ENCODE data around the gene KREMEN1. TPM values are rescaled to one million over a fixed set of nuclear protein-coding genes. Genes with fewer than 3 reads are reported as not detected.

KREMEN1 gene
- total RNA-seq, 1 experiment from 2014 or later, result 2.2 TPM

DNA sequence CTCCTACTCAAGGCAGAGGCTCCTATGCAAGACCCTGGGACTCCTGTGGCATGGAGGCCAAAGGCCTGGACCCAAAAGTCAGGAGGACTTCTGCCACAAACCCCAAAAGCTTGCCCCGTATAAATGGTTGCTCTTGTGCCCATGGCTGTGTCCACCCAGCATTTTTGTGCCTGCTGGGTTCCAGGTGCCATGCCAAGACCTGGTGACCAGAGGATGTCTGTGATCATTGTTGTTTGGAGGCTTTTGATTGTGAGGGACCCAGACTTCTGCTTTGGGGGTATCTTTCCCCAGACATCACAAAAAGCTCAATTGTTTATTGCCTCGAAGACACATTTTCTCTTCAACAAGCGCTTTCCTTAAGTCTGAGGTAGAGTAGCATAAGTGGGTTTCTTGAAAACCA lies 46.3 kb upstream of the KREMEN1 start:
- H3K27me3 ChIP-seq (ENCODE audit: control insufficient read depth, insufficient read depth, low read length), result no peaks in the 10 kb centered on the region
- DNase-seq (ENCODE audit: low read depth, low spot score) (no peak), ATAC-seq (no peak)
- H3K9me3 ChIP-seq (ENCODE audit: control insufficient read depth, insufficient read depth, low read depth, low read length), result no peaks in the 10 kb centered on the region
- H3K4me1 ChIP-seq (ENCODE audit: control insufficient read depth, insufficient read depth, low read length), result peaks cover 19% of the 10 kb centered on the region
- H3K27ac ChIP-seq (ENCODE audit: low read length), result no peak overlapping the region
- no TSS peak for BruUV-seq (replicated peaks)
- intact Hi-C loops (cut with micrococcal nuclease; ENCODE audit: unreplicated experiment) (no loop called here), in situ Hi-C loops (cut with HindIII; ENCODE audit: low pct_unique_long_range_greater_than_20kb, low sequenced_read_pairs) (no loop called here)
- H3K4me3 ChIP-seq (ENCODE audit: low read depth in 2 of 2, low read length in 2 of 2), result no peak overlapping the region
- CTCF ChIA-PET, result no interaction called here
- no peaks in the 10 kb centered on the region for H3K36me3 ChIP-seq (ENCODE audit: control insufficient read depth, insufficient read depth, low read length)
- POLR2A ChIA-PET, result no interaction called here
- TF ChIP-seq POLR2AphosphoS5 (IDR thresholded peaks at IDR 0.05; ENCODE audit: low read depth, low read length) (no peak), TCF7L2 (IDR thresholded peaks at IDR 0.05; ENCODE audit: low read depth, low read length) (no peak)
- TF ChIP-seq, protein P1, sequence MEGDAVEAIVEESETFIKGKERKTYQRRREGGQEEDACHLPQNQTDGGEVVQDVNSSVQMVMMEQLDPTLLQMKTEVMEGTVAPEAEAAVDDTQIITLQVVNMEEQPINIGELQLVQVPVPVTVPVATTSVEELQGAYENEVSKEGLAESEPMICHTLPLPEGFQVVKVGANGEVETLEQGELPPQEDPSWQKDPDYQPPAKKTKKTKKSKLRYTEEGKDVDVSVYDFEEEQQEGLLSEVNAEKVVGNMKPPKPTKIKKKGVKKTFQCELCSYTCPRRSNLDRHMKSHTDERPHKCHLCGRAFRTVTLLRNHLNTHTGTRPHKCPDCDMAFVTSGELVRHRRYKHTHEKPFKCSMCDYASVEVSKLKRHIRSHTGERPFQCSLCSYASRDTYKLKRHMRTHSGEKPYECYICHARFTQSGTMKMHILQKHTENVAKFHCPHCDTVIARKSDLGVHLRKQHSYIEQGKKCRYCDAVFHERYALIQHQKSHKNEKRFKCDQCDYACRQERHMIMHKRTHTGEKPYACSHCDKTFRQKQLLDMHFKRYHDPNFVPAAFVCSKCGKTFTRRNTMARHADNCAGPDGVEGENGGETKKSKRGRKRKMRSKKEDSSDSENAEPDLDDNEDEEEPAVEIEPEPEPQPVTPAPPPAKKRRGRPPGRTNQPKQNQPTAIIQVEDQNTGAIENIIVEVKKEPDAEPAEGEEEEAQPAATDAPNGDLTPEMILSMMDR (IDR thresholded peaks at IDR 0.05), result no peak

DNA sequence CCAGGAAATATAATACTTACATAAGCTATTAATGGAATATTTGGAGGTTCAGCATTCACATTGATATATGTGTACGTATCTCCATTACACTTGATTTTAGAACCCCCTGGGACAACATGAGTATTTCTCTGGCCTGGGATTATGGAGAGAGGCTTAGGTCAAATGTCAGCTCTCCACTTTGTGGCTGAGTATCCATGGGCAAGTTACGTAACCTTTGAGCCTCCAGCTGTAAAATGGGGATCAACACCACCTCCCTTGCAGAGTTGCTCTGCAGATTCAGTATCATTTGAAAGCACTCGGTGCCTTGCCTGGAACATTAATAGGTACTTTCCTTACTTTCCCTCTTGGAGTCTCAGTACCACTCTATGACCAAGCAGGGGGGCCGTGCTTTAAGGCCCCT lies 44.4 kb upstream of the KREMEN1 start:
- Histone ChIP-seq H3K27ac (ENCODE audit: low read length) (no peak overlapping the region), H3K4me1 (ENCODE audit: control insufficient read depth, insufficient read depth, low read length) (peaks cover 21% of the 10 kb centered on the region), H3K4me3 (ENCODE audit: low read depth in 2 of 2, low read length in 2 of 2) (no peak overlapping the region), H3K9me3 (ENCODE audit: control insufficient read depth, insufficient read depth, low read depth, low read length) (no peaks in the 10 kb centered on the region), H3K36me3 (ENCODE audit: control insufficient read depth, insufficient read depth, low read length) (no peaks in the 10 kb centered on the region), H3K27me3 (ENCODE audit: control insufficient read depth, insufficient read depth, low read length) (no peaks in the 10 kb centered on the region)
- TF ChIP-seq SIN3A (IDR thresholded peaks at IDR 0.05; ENCODE audit: borderline replicate concordance, insufficient read depth, low read depth, low read length), result no peak
- TF ChIP-seq, protein P1 (IDR thresholded peaks at IDR 0.05), result no peak
- TF ChIP-seq POLR2AphosphoS5 (IDR thresholded peaks at IDR 0.05; ENCODE audit: low read depth, low read length), result no peak
- TF ChIP-seq REST (IDR thresholded peaks at IDR 0.05; ENCODE audit: insufficient read depth in 1 of 2, low read depth in 2 of 2, low read length in 1 of 2), result no peak
- TF ChIP-seq TCF7L2 (IDR thresholded peaks at IDR 0.05; ENCODE audit: low read depth, low read length), result no peak
- no TSS peak for BruUV-seq (replicated peaks)
- ChIA-PET CTCF (interaction anchor here (1.4 kb wide), 1 partner anchor 12 kb away, joined by 9 read pairs; no protein-coding TSS in a partner anchor), POLR2A (no interaction called here)
- in situ Hi-C loops (cut with HindIII; ENCODE audit: low pct_unique_long_range_greater_than_20kb, low sequenced_read_pairs), result no loop called here
- ATAC-seq (no peak), DNase-seq (ENCODE audit: low read depth, low spot score) (no peak)
- intact Hi-C loops (cut with micrococcal nuclease; ENCODE audit: unreplicated experiment), result no loop called here
